GM10248 (cell line): ENCODE data around the gene DNAJC6.
"Not testable (repeated sequence)": the region's sequence is repeated elsewhere in the genome, so short reads cannot be mapped to it uniquely, and the experiment has no call there.

Source experiments
- CTCF ChIA-PET: fragments of 300-600 bp; sonication (Branson Sonifier 250); formaldehyde crosslinking; extraction: SDS; loops from one replicate; lab custom pipeline; 2021; ENCODE audit warnings: antibody characterized with exemption; lab: Yijun Ruan, JAX
- POLR2A ChIA-PET: fragments of 350-650 bp; sonication (Branson Sonifier 250); formaldehyde crosslinking; extraction: SDS; loops from one replicate; lab custom pipeline; 2020; ENCODE audit warnings: antibody characterized with exemption; lab: Yijun Ruan, JAX
- DNase-seq: peaks from one replicate; pipeline ENCODE4 v3.0.0; 2012; ENCODE audit errors: extremely low spot score
- TF ChIP-seq, protein P1 (sequence below): IDR thresholded peaks from 2 replicates; pipeline ENCODE4 v1.5.1; 2012; ENCODE audit warnings: mild to moderate bottlenecking, low read depth; ENCODE audit errors: extremely low read depth, missing control alignments, control extremely low read depth

DNAJC6 gene

GRCh38 chr1:65441464-65441863, 132.1 kb downstream of the DNAJC6 start:
- POLR2A ChIA-PET: no interaction called here
- no peak for DNase-seq
- CTCF ChIA-PET: interaction anchor here (1.1 to 1.7 kb wide), 2 partner anchors 14 to 18 kb away, joined by 3 to 5 read pairs; no protein-coding TSS in a partner anchor
- TF ChIP-seq, protein P1, sequence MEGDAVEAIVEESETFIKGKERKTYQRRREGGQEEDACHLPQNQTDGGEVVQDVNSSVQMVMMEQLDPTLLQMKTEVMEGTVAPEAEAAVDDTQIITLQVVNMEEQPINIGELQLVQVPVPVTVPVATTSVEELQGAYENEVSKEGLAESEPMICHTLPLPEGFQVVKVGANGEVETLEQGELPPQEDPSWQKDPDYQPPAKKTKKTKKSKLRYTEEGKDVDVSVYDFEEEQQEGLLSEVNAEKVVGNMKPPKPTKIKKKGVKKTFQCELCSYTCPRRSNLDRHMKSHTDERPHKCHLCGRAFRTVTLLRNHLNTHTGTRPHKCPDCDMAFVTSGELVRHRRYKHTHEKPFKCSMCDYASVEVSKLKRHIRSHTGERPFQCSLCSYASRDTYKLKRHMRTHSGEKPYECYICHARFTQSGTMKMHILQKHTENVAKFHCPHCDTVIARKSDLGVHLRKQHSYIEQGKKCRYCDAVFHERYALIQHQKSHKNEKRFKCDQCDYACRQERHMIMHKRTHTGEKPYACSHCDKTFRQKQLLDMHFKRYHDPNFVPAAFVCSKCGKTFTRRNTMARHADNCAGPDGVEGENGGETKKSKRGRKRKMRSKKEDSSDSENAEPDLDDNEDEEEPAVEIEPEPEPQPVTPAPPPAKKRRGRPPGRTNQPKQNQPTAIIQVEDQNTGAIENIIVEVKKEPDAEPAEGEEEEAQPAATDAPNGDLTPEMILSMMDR: no peak

DNA sequence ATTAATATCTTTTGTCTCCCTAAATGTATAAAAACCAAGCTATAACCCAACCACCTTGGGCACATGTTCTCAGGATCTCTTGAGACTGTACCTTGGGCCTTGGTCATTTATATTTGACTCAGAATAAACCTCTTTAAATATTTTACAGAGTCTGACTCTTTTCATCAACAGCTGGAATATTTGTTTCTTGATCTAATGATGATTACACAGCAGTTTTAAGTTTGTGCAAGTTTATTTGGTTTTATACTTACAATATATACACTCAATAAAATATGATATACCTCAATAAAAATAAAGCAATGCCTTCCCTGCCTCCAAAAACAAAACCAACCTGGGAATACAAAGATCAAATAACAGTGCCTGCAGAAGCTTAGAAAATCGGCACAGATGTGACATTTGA, 133.1 kb downstream of the DNAJC6 start:
- DNase-seq: no peak
- ChIA-PET CTCF (interaction anchor here (1.0 kb wide), 1 partner anchor 12 kb away, joined by 3 read pairs; no protein-coding TSS in a partner anchor), POLR2A (no interaction called here)
- TF ChIP-seq, protein P1: no peak

GRCh38 chr1:65443647-65444046, 134.3 kb downstream of the DNAJC6 start:
- no peak for DNase-seq
- POLR2A ChIA-PET: no interaction called here
- CTCF ChIA-PET: no interaction called here
- TF ChIP-seq, protein P1: no peak

- ChIA-PET POLR2A (no interaction called here), CTCF (no interaction called here)
- TF ChIP-seq, protein P1: no peak
- DNase-seq: no peak
These were observed 134.8 kb downstream of the DNAJC6 start for GRCh38 chr1:65444128-65444640.

DNA sequence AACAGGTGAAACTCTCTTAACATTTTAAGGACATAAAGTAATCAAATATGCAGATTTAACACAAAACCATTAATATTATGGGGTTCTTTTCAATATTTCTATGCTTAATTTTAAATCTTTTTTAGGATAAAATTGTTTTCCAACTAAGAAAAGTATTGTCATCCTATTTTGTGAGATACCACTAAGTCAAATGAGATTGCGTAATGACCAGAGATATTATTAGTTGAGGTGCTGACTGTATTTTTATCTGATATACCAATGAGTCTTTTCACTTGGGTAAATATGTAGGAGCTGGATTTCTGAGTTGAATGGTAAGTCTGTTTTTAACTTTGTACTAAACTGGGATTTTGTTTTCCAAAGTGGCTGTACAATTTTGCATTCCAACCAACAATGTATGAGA, 136.5 kb downstream of the DNAJC6 start:
- ChIA-PET CTCF (no interaction called here), POLR2A (no interaction called here)
- TF ChIP-seq, protein P1: no peak
- no peak for DNase-seq

- POLR2A ChIA-PET: no interaction called here
- CTCF ChIA-PET: interaction anchor here (0.8 to 1.6 kb wide), 3 partner anchors 10 to 152 kb away, joined by 3 to 6 read pairs (median 3); no protein-coding TSS in a partner anchor
These were observed 140.0 kb downstream of the DNAJC6 start for GRCh38 chr1:65449214-65449823.

DNA sequence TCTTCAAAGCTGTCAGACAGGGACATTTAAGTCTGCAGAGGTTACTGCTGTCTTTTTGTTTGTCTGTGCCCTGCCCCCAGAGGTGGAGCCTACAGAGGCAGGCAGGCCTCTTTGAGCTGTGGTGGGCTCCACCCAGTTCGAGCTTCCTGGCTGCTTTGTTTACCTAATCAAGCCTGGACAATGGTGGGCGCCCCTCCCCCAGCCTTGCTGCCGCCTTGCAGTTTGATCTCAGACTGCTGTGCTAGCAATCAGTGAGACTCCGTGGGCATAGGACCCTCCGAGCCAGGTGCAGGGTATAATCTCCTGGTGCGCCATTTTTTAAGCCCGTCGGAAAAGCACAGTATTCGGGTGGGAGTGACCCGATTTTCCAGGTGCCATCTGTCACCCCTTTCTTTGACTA, 146.3 kb downstream of the DNAJC6 start:
- DNase-seq, CTCF ChIA-PET, POLR2A ChIA-PET: not testable (repeated sequence)

More at GRCh38 chr1:65449214-65449823, 140.0 kb downstream of the DNAJC6 start:
- TF ChIP-seq, protein P1: no peak
- DNase-seq: no peak
